ENCODE data around the gene HLF.
"Not testable (repeated sequence)": the region's sequence is repeated elsewhere in the genome, so short reads cannot be mapped to it uniquely, and the experiment has no call there.

Gene HLF

GRCh38 chr17:55312852-55313251 is 48.1 kb downstream of the HLF start:
- no peak for DNase-seq

GRCh38 chr17:55314061-55314783 is 49.5 kb downstream of the HLF start:
- no peak for DNase-seq

GRCh38 chr17:55314784-55315491 is 50.2 kb downstream of the HLF start:
- DNase-seq: no peak

GRCh38 chr17:55316499-55316898 is 51.7 kb downstream of the HLF start:
- DNase-seq: no peak

- no peak for DNase-seq
Observed at GRCh38 chr17:55317284-55317683, 52.5 kb downstream of the HLF start.

GRCh38 chr17:55318081-55318480 is 53.3 kb downstream of the HLF start:
- no peak for DNase-seq

- no peak for DNase-seq
Observed at GRCh38 chr17:55318715-55319487, 54.1 kb downstream of the HLF start.

GRCh38 chr17:55319933-55320593 is 55.3 kb downstream of the HLF start:
- no peak for DNase-seq

- DNase-seq: no peak
Observed at GRCh38 chr17:55320594-55321426, 56.0 kb downstream of the HLF start.

- DNase-seq: no peak
Observed at GRCh38 chr17:55321427-55322060, 56.8 kb downstream of the HLF start.

GRCh38 chr17:55322453-55322985 is 57.8 kb downstream of the HLF start:
- no peak for DNase-seq

- DNase-seq: no peak
Observed at GRCh38 chr17:55323518-55324295, 58.9 kb downstream of the HLF start.

- no peak for DNase-seq
Observed at GRCh38 chr17:55324296-55324978, 59.7 kb downstream of the HLF start.

- no peak for DNase-seq
Observed at GRCh38 chr17:55325406-55325805, 60.6 kb downstream of the HLF start.

- no peak for DNase-seq
Observed at GRCh38 chr17:55326030-55326429, 61.3 kb downstream of the HLF start.

GRCh38 chr17:55327225-55328088 is 62.7 kb downstream of the HLF start:
- no peak for DNase-seq

GRCh38 chr17:55328514-55328913 is 63.8 kb downstream of the HLF start:
- DNase-seq: not testable (repeated sequence)

GRCh38 chr17:55330344-55330933 is 65.7 kb downstream of the HLF start:
- no peak for DNase-seq

Data from cerebellar nuclear complex (tissue), 1 donor.